H9 (cell line): ENCODE data around the gene NEK8. TPM values are rescaled to one million over a fixed set of nuclear protein-coding genes. Genes with fewer than 3 reads are reported as not detected.

Experiments
- DNase-seq: peaks from one replicate; pipeline ENCODE4 v3.0.0-alpha.2; 2017
- H2AFZ ChIP-seq: one replicate; pipeline ENCODE4 v1.6.1; 2013; ENCODE audit warnings: mild to moderate bottlenecking, low read length, control low read depth, moderate library complexity
- H2AK5ac ChIP-seq: 2 replicates; pipeline ENCODE4 v1.6.1; 2013; ENCODE audit warnings: low read length, control low read depth, mixed read lengths; ENCODE audit not compliant: insufficient read length
- H2BK120ac ChIP-seq: one replicate; pipeline ENCODE4 v1.6.1; 2013; ENCODE audit warnings: low read depth, mild to moderate bottlenecking, low read length, control low read depth, inconsistent platforms; ENCODE audit not compliant: poor library complexity, severe bottlenecking
- H2BK12ac ChIP-seq: 2 replicates; pipeline ENCODE4 v1.6.1; 2013; ENCODE audit warnings: low read length, control low read depth, mixed read lengths, low read depth; ENCODE audit not compliant: insufficient read length
- H2BK15ac ChIP-seq: 2 replicates; pipeline ENCODE4 v1.6.1; 2013; ENCODE audit warnings: low read depth, low read length, control low read depth
- H2BK20ac ChIP-seq: one replicate; pipeline ENCODE4 v1.6.1; 2013; ENCODE audit warnings: low read depth, mild to moderate bottlenecking, low read length, control low read depth, inconsistent platforms; ENCODE audit not compliant: poor library complexity, severe bottlenecking
- H2BK5ac ChIP-seq: 2 replicates; pipeline ENCODE4 v1.6.1; 2013; ENCODE audit warnings: low read length, control low read depth, mixed read lengths; ENCODE audit not compliant: insufficient read length
- H3K14ac ChIP-seq: 2 replicates; pipeline ENCODE4 v1.6.1; 2013; ENCODE audit warnings: low read length, control low read depth; ENCODE audit not compliant: insufficient read depth
- H3K18ac ChIP-seq: 2 replicates; pipeline ENCODE4 v1.6.1; 2013; ENCODE audit warnings: low read depth, mild to moderate bottlenecking, mixed read lengths, low read length, control low read depth; ENCODE audit not compliant: insufficient read length
- H3K23ac ChIP-seq: 2 replicates; pipeline ENCODE4 v1.6.1; 2013; ENCODE audit warnings: low read length, control low read depth, mixed read lengths, low read depth; ENCODE audit not compliant: insufficient read length
- H3K23me2 ChIP-seq: 2 replicates; pipeline ENCODE4 v1.6.1; 2013; ENCODE audit warnings: low read depth, mild to moderate bottlenecking, mixed read lengths, low read length, control low read depth; ENCODE audit not compliant: insufficient read length, poor library complexity, severe bottlenecking
- H3K27ac ChIP-seq: 2 replicates; pipeline ENCODE4 v1.5.1; 2013; ENCODE audit warnings: low read length, control low read depth, mixed read lengths, low read depth; ENCODE audit not compliant: insufficient read length
- H3K27me3 ChIP-seq: 2 replicates; pipeline ENCODE4 v1.6.1; 2013; ENCODE audit warnings: low read length, control low read depth, inconsistent platforms; ENCODE audit not compliant: insufficient read depth
- H3K4ac ChIP-seq: 2 replicates; pipeline ENCODE4 v1.6.1; 2013; ENCODE audit warnings: low read depth, mild to moderate bottlenecking, control low read depth, inconsistent platforms, low read length, moderate library complexity
- H3K4me1 ChIP-seq: 2 replicates; pipeline ENCODE4 v1.6.1; 2013; ENCODE audit warnings: low read length, control low read depth, inconsistent platforms; ENCODE audit not compliant: insufficient read depth
- H3K4me2 ChIP-seq: 2 replicates; pipeline ENCODE4 v1.6.1; 2013; ENCODE audit warnings: low read length, control low read depth, mixed read lengths; ENCODE audit not compliant: insufficient read length, insufficient read depth
- H3K56ac ChIP-seq: 2 replicates; pipeline ENCODE4 v1.6.1; 2013; ENCODE audit warnings: low read depth, mild to moderate bottlenecking, mixed read lengths, low read length, control low read depth; ENCODE audit not compliant: insufficient read length
- H3K79me1 ChIP-seq: 2 replicates; pipeline ENCODE4 v1.6.1; 2013; ENCODE audit warnings: low read depth, mild to moderate bottlenecking, moderate library complexity, low read length, control low read depth, inconsistent platforms; ENCODE audit not compliant: insufficient read depth, poor library complexity, severe bottlenecking
- H3K79me2 ChIP-seq: 2 replicates; pipeline ENCODE4 v1.6.1; 2013; ENCODE audit warnings: low read length, control low read depth, inconsistent platforms; ENCODE audit not compliant: insufficient read depth
- H3K9ac ChIP-seq: 2 replicates; pipeline ENCODE4 v1.6.1; 2013; ENCODE audit warnings: low read length, control low read depth, mixed read lengths; ENCODE audit not compliant: insufficient read length; ENCODE audit errors: extremely low read depth
- H3K9me3 ChIP-seq: one replicate; pipeline ENCODE4 v1.6.1; 2013; ENCODE audit warnings: low read depth, low read length, inconsistent platforms; ENCODE audit not compliant: control insufficient read depth
- H3T11ph ChIP-seq: one replicate; pipeline ENCODE4 v1.6.1; 2013; ENCODE audit warnings: mild to moderate bottlenecking, low read length, control low read depth, inconsistent platforms
- H4K20me1 ChIP-seq: one replicate; pipeline ENCODE4 v1.6.1; 2013; ENCODE audit not compliant: control insufficient read depth, insufficient read length, insufficient read depth
- H4K5ac ChIP-seq: 2 replicates; pipeline ENCODE4 v1.6.1; 2013; ENCODE audit warnings: low read depth, mild to moderate bottlenecking, mixed read lengths, low read length, control low read depth; ENCODE audit not compliant: insufficient read length
- H4K8ac ChIP-seq: replicated peaks from 2 replicates; pipeline ENCODE4 v1.6.1; 2013; ENCODE audit warnings: low read length, control low read depth, mixed read lengths, low read depth; ENCODE audit not compliant: insufficient read length
- H4K91ac ChIP-seq: 2 replicates; pipeline ENCODE4 v1.6.1; 2013; ENCODE audit warnings: low read depth, mild to moderate bottlenecking, moderate library complexity, mixed read lengths, low read length, control low read depth; ENCODE audit not compliant: insufficient read length
- H3K27ac Mint-ChIP-seq, 3 experiments: 2 replicates in 2 of 3; 3 replicates in 1 of 3; pipeline ENCODE4 v1.8.0; 2020 to 2021; ENCODE audit warnings: mixed read lengths in 3 of 3, mild to moderate bottlenecking in 1 of 3, moderate library complexity in 1 of 3
- H3K27me3 Mint-ChIP-seq: 2 replicates; pipeline ENCODE4 v1.8.0; 2021; ENCODE audit warnings: low read depth, mild to moderate bottlenecking, moderate library complexity, mixed read lengths
- H3K36me3 Mint-ChIP-seq, 3 experiments: 2 replicates in 2 of 3; 3 replicates in 1 of 3; pipeline ENCODE4 v1.8.0; 2020 to 2021; ENCODE audit warnings: low read depth in 3 of 3, mixed read lengths in 3 of 3; ENCODE audit not compliant: insufficient read depth in 1 of 3
- H3K4me1 Mint-ChIP-seq, 2 experiments: 2 replicates each; pipeline ENCODE4 v1.8.0; 2020; ENCODE audit warnings: mixed read lengths in 2 of 2
- H3K4me3 Mint-ChIP-seq, 2 experiments: 2 replicates in 1 of 2; 3 replicates in 1 of 2; pipeline ENCODE4 v1.8.0; 2020 to 2021; ENCODE audit warnings: mild to moderate bottlenecking in 2 of 2, mixed read lengths in 2 of 2, moderate library complexity in 1 of 2
- H3K9me3 Mint-ChIP-seq, 2 experiments: 2 replicates in 1 of 2; 3 replicates in 1 of 2; pipeline ENCODE4 v1.8.0; 2020; ENCODE audit warnings: mild to moderate bottlenecking in 2 of 2, mixed read lengths in 2 of 2, moderate library complexity in 1 of 2
- WGBS: extraction: QIAGEN DNeasy Blood & Tissue Kit; methylation state at CpG from one replicate; pipeline ENCODE4 v1.1.7; 2013; ENCODE audit warnings: missing lambda C conversion rate, low lambda C conversion rate, mixed read lengths; ENCODE audit not compliant: insufficient read length; ENCODE audit errors: extremely low coverage; 5-methylcytosine and 5-hydroxymethylcytosine counted together
- total RNA-seq: library from RNA; stranded (reverse); gene quantifications from 2 replicates; pipeline ENCODE4 v1.2.1, GENCODE V29; 2021
- TF ChIP-seq, protein P1 (sequence below): fragments of 200-600 bp; sonication (generic); conservative IDR thresholded peaks from 3 replicates; pipeline ENCODE4 v1.8.0; 2021; ENCODE audit warnings: antibody characterized with exemption, mild to moderate bottlenecking

The NEK8 gene
- total RNA-seq, 1 experiment from 2014 or later, result 18.8 TPM

DNA sequence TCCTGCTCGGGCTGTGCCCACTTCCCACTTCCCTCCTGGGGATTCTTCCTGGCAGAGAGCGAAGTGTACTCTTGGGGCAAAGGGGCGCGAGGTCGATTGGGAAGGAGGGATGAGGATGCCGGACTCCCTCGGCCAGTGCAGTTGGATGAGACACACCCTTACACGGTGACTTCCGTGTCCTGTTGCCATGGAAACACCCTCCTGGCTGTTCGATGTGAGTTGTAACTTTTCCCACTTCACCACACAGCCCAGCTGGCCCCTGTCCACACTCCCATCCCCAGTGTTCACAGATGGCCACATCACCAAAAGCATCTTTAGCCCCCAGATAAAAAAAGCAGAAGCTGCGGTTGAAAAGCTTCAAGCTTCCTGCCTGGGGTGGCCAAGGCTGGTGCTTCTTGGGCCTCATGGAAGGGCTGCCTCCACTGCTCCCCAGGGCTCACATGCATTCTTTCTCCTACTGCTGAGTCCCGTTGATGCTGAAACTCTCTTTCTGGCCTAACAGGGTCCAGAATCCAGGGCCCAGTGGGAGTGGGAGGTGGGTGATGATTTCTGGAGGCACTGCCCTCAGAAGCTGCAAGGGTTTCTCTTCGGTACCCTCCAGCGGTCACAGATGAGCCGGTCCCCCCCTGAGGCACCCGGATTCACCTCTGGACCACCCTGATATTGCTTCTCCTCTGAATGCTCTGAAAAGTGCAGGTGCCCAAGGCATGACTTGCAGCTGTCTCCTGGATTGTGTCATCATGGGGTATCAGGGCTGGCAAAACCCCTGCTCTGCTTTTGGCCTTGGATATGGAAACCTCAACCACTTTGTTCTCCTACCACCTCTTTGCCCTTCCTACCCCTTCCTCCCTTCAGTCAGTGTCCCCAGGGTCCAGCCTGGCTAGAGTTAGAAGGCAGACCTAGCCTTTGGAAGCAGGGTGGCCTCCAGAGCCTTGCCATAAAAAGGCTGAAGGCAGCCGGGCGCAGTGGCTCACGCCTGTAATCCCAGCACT, 13.1 kb downstream of the NEK8 start:
- Histone ChIP-seq H4K20me1 (no peaks in the 10 kb centered on the region), H3K4me2 (no peak overlapping the region), H2BK5ac (no peak overlapping the region), H3K14ac (no peak overlapping the region), H3K4ac (no peak overlapping the region), H3K27me3 (no peaks in the 10 kb centered on the region), H2BK120ac (no peak overlapping the region), H3K4me1 (peaks cover 5% of the 10 kb centered on the region; the same call in 1 of the 2 replicates), H3K27ac (no peak overlapping the region), H3K79me2 (peaks cover 16% of the 10 kb centered on the region; the same call in 1 of the 2 replicates), H3K79me1 (no peaks in the 10 kb centered on the region), H2BK15ac (no peak overlapping the region), H2AFZ (no peak overlapping the region), H3K18ac (no peak overlapping the region), H2BK20ac (no peak overlapping the region), H4K5ac (no peak overlapping the region), H3K9ac (no peak overlapping the region), H3K56ac (no peak overlapping the region), H3K23me2 (peaks cover 15% of the 10 kb centered on the region), H2AK5ac (no peak overlapping the region), H3K23ac (no peak overlapping the region), H2BK12ac (no peak overlapping the region), H3K9me3 (no peaks in the 10 kb centered on the region), H4K91ac (no peak overlapping the region), H4K8ac (no peak overlapping the region), H3T11ph (no peak overlapping the region)
- Mint-ChIP-seq H3K4me1 (peaks cover 9 to 15% of the 10 kb centered on the region in 2 experiments), H3K27ac (peak overlapping the region in 1 of 3 experiments; percentile 64; a peak in 1 of 7 replicates), H3K4me3 (peak overlapping the region in 1 of 2 experiments; percentile 29; a peak in 1 of 5 replicates), H3K27me3 (no peaks in the 10 kb centered on the region; the same call in 1 of the 2 replicates), H3K36me3 (peaks cover 16 to 49% (median 33%) of the 10 kb centered on the region in 3 experiments; a peak in 6 of 7 replicates), H3K9me3 (no peaks in the 10 kb centered on the region)
- TF ChIP-seq, protein P1, sequence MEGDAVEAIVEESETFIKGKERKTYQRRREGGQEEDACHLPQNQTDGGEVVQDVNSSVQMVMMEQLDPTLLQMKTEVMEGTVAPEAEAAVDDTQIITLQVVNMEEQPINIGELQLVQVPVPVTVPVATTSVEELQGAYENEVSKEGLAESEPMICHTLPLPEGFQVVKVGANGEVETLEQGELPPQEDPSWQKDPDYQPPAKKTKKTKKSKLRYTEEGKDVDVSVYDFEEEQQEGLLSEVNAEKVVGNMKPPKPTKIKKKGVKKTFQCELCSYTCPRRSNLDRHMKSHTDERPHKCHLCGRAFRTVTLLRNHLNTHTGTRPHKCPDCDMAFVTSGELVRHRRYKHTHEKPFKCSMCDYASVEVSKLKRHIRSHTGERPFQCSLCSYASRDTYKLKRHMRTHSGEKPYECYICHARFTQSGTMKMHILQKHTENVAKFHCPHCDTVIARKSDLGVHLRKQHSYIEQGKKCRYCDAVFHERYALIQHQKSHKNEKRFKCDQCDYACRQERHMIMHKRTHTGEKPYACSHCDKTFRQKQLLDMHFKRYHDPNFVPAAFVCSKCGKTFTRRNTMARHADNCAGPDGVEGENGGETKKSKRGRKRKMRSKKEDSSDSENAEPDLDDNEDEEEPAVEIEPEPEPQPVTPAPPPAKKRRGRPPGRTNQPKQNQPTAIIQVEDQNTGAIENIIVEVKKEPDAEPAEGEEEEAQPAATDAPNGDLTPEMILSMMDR, result no peak
- no CpG with 5 or more reads among the region's 19 CpGs for WGBS
- DNase-seq, result no peak
